Thyroid gland (tissue), 4 donors: ENCODE results near the gene REPS2. TPM values are rescaled to one million over a fixed set of nuclear protein-coding genes. Genes with fewer than 3 reads are reported as not detected.

Experiments used
- DNase-seq, 2 donors: peaks; one replicate each; pipeline ENCODE4 v3.0.0-alpha.2; 2019
- H3K27ac ChIP-seq, 3 donors: fragments of 200-600 bp; sonication (generic); 1 replicate in 2 of 3; 2 replicates in 1 of 3; pipeline ENCODE4 v1.5.1; 2016 to 2019; ENCODE audit warnings: mild to moderate bottlenecking in 1 of 3, moderate library complexity in 1 of 3
- H3K27me3 ChIP-seq: fragments of 200-600 bp; sonication (generic); one replicate; pipeline ENCODE4 v1.5.1; 2019
- H3K36me3 ChIP-seq, 2 donors: fragments of 200-600 bp; sonication (generic); one replicate each; pipeline ENCODE4 v1.5.1; 2016 to 2019
- H3K4me1 ChIP-seq, 2 donors: fragments of 200-600 bp; sonication (generic); one replicate each; pipeline ENCODE4 v1.5.1; 2017 to 2019
- H3K4me3 ChIP-seq, 3 donors: fragments of 200-600 bp; sonication (generic); replicated peaks in 1 of 3; 1 replicate in 2 of 3; 2 replicates in 1 of 3; pipeline ENCODE4 v1.5.1; 2016; ENCODE audit warnings: mild to moderate bottlenecking in 1 of 3
- H3K9me3 ChIP-seq: fragments of 200-600 bp; sonication (generic); one replicate; pipeline ENCODE4 v1.5.1; 2017
- CTCF ChIP-seq, 6 experiments: fragments of 200-600 bp in 3 of 6; fragments of 450-650 bp in 3 of 6; sonication (generic) in 3 of 6; IDR thresholded peaks; one replicate each; pipeline ENCODE4 v1.5.1; 2016 to 2019; ENCODE audit warnings: antibody characterized with exemption in 6 of 6, mild to moderate bottlenecking in 2 of 6, inconsistent platforms in 1 of 6, moderate library complexity in 1 of 6
- POLR2A ChIP-seq, 2 donors: fragments of 450-650 bp; IDR thresholded peaks; one replicate each; pipeline ENCODE4 v1.6.1; 2017; ENCODE audit warnings: antibody characterized with exemption in 2 of 2, mild to moderate bottlenecking in 2 of 2, moderate library complexity in 1 of 2
- WGBS, 2 donors: methylation state at CpG; one replicate each; pipeline ENCODE4 v1.1.5; 2017; 5-methylcytosine and 5-hydroxymethylcytosine counted together
- intact Hi-C: fragments of 100-400 bp; cut with DNase I; formaldehyde crosslinking; loops from one replicate; pipeline ENCODE4 v1.15.1; 2023
- total RNA-seq, 4 donors: library from RNA; depleted of rRNA; stranded (reverse); fragments of >200 nt; gene quantifications; one replicate each; pipeline ENCODE4 v1.2.3, GENCODE V29; 2016

REPS2 gene
- total RNA-seq, 4 donors from 2014 or later = 6.7 to 14.5 (median 8.8) TPM

GRCh38 chrX:16981980-16982379 is 35.5 kb downstream of the REPS2 start:
- H3K4me3 ChIP-seq = no peak overlapping the region
- H3K9me3 ChIP-seq = no peaks in the 10 kb centered on the region
- H3K27me3 ChIP-seq = no peaks in the 10 kb centered on the region
- DNase-seq = no peak
- H3K4me1 ChIP-seq = no peaks in the 10 kb centered on the region
- H3K27ac ChIP-seq = no peak overlapping the region
- H3K36me3 ChIP-seq = no peaks in the 10 kb centered on the region
- TF ChIP-seq POLR2A (IDR thresholded peaks at IDR 0.05) (no peak), CTCF (IDR thresholded peaks at IDR 0.05) (no peak)
- intact Hi-C loops = no loop called here

- Histone ChIP-seq H3K4me3 (no peak overlapping the region), H3K4me1 (no peaks in the 10 kb centered on the region), H3K9me3 (no peaks in the 10 kb centered on the region), H3K36me3 (no peaks in the 10 kb centered on the region), H3K27ac (no peak overlapping the region), H3K27me3 (no peaks in the 10 kb centered on the region)
- intact Hi-C loops = no loop called here
- 61 to 95% methylated on average over 1 of the region's 1 CpG for WGBS, 2 donors
- TF ChIP-seq POLR2A (IDR thresholded peaks at IDR 0.05) (no peak), CTCF (IDR thresholded peaks at IDR 0.05) (no peak)
- DNase-seq = no peak
Measured at GRCh38 chrX:16983051-16983450, 36.6 kb downstream of the REPS2 start.

- Histone ChIP-seq H3K27ac (no peak overlapping the region), H3K27me3 (no peaks in the 10 kb centered on the region), H3K4me1 (no peaks in the 10 kb centered on the region), H3K4me3 (no peak overlapping the region), H3K9me3 (no peaks in the 10 kb centered on the region), H3K36me3 (no peaks in the 10 kb centered on the region)
- whole genome bisulfite sequencing, 2 donors = 30 to 39% methylated on average over 3 of the region's 3 CpGs
- intact Hi-C loops = no loop called here
- TF ChIP-seq POLR2A (IDR thresholded peaks at IDR 0.05) (no peak), CTCF (IDR thresholded peaks at IDR 0.05) (no peak)
- no peak for DNase-seq
Measured at GRCh38 chrX:16985286-16985685, 38.8 kb downstream of the REPS2 start.

- H3K4me1 ChIP-seq = no peaks in the 10 kb centered on the region
- WGBS, 2 donors = 76 to 94% methylated on average over 2 of the region's 2 CpGs
- no peaks in the 10 kb centered on the region for H3K27me3 ChIP-seq
- no peak for DNase-seq
- intact Hi-C loops = no loop called here
- no peak for TF ChIP-seq CTCF (IDR thresholded peaks at IDR 0.05)
- no peak for TF ChIP-seq POLR2A (IDR thresholded peaks at IDR 0.05)
- no peaks in the 10 kb centered on the region for H3K36me3 ChIP-seq
- H3K27ac ChIP-seq = no peak overlapping the region
- H3K4me3 ChIP-seq = no peak overlapping the region
- no peaks in the 10 kb centered on the region for H3K9me3 ChIP-seq
Measured at GRCh38 chrX:16986169-16986568, 39.7 kb downstream of the REPS2 start.

GRCh38 chrX:16989750-16990149 is 43.3 kb downstream of the REPS2 start:
- no peaks in the 10 kb centered on the region for H3K36me3 ChIP-seq
- no peak for DNase-seq
- H3K27ac ChIP-seq = no peak overlapping the region
- TF ChIP-seq POLR2A (IDR thresholded peaks at IDR 0.05) (no peak), CTCF (IDR thresholded peaks at IDR 0.05) (no peak)
- H3K4me3 ChIP-seq = no peak overlapping the region
- no peaks in the 10 kb centered on the region for H3K27me3 ChIP-seq
- intact Hi-C loops = no loop called here
- H3K4me1 ChIP-seq = no peaks in the 10 kb centered on the region
- no peaks in the 10 kb centered on the region for H3K9me3 ChIP-seq
